Tibial artery (tissue), 4 donors: Measurements from ENCODE around the gene CCDC191.

Experiments
- DNase-seq, 2 donors: peaks; one replicate each; pipeline ENCODE4 v3.0.0-alpha.2; 2019
- H3K27ac ChIP-seq, 2 donors: fragments of 200-600 bp; sonication (generic) in 1 of 2; 1 replicate in 1 of 2; 2 replicates in 1 of 2; pipeline ENCODE4 v1.5.1; 2018 to 2019; ENCODE audit warnings: mild to moderate bottlenecking in 1 of 2
- H3K27me3 ChIP-seq, 2 donors: fragments of 200-600 bp; sonication (generic) in 1 of 2; one replicate each; pipeline versions ENCODE4 v1.5.1 to v1.6.0; 2016 to 2019
- H3K36me3 ChIP-seq, 3 donors: fragments of 200-600 bp; sonication (generic) in 2 of 3; one replicate each; pipeline ENCODE4 v1.5.1; 2016 to 2019; ENCODE audit warnings: mild to moderate bottlenecking in 2 of 3
- H3K4me1 ChIP-seq, 4 donors: fragments of 200-600 bp; sonication (generic) in 2 of 4; 1 replicate in 3 of 4; 2 replicates in 1 of 4; pipeline ENCODE4 v1.5.1; 2016 to 2019
- H3K4me3 ChIP-seq, 2 donors: fragments of 200-600 bp; sonication (generic) in 1 of 2; 1 replicate in 1 of 2; 2 replicates in 1 of 2; pipeline ENCODE4 v1.5.1; 2018 to 2019; ENCODE audit warnings: mild to moderate bottlenecking in 2 of 2
- H3K9me3 ChIP-seq, 3 donors: fragments of 200-600 bp; sonication (generic) in 1 of 3; one replicate each; pipeline ENCODE4 v1.5.1; 2016 to 2019
- CTCF ChIP-seq, 2 experiments: fragments of 200-600 bp in 1 of 2; fragments of 450-650 bp in 1 of 2; IDR thresholded peaks; one replicate each; pipeline ENCODE4 v1.5.1; 2017 to 2019; ENCODE audit warnings: antibody characterized with exemption in 2 of 2, mild to moderate bottlenecking in 1 of 2, moderate library complexity in 1 of 2
- intact Hi-C: fragments of 100-400 bp; cut with DNase I; formaldehyde crosslinking; loops from one replicate; pipeline ENCODE4 v1.15.0; 2023; ENCODE audit warnings: low total_unique reads

CCDC191 gene

DNA sequence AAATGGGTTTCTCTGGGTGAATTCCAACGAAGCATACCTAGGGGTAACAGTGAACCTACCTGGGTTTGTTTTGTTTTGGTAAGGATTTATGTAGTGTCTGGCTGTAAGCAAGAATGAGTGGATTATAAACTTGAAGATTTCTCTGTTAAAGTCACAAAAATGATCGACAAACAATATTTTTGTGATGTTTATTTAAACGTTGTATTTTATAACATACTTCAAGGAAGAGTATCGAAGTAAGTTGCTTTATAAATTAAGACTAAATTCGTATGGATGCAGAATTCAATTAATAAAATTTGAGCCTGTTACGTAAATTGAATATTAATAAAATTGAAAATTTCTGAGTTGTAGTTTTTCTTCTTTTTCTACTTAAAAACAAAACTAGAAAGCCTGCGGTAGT, 109.5 kb downstream of the CCDC191 start:
- Histone ChIP-seq H3K36me3 (peaks cover 0 to 7% (median 0%) of the 10 kb centered on the region in 3 donors), H3K4me3 (peak overlapping the region; percentile 81 to 86), H3K27me3 (no peaks in the 10 kb centered on the region), H3K27ac (peak overlapping the region in 1 of 2 donors; percentile 65), H3K4me1 (peaks cover 0 to 18% (median 7%) of the 10 kb centered on the region in 4 donors), H3K9me3 (no peaks in the 10 kb centered on the region)
- DNase-seq, result no peak
- intact Hi-C loops, result loop anchor here (5.0 kb wide), 1 partner anchor 110 kb away; the partner anchor contains the start of genes CCDC191 and QTRT2
- TF ChIP-seq CTCF (IDR thresholded peaks at IDR 0.05), result no peak

DNA sequence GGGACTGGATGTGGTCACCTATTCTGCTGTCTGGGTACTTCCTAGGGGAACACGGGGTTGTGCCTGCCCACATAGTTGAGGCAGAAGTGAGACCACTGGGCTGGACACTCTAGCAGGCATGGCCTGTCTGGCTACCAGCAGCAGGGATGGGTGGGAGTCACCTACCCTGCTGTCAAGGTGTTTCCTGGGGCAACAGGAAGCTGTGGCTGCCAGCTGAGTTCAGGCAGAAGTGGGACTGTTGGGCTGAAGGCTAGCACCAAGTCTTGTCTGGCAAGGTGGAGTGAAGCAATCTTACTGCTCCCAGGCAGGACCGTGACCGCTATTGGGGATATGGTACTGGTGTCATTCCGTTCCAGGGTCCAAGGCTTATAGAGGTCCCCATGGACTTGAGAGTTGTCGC, 128.8 kb downstream of the CCDC191 start:
- Histone ChIP-seq H3K27ac (no peak overlapping the region), H3K4me3 (no peak overlapping the region), H3K9me3 (peaks cover 0 to 8% (median 0%) of the 10 kb centered on the region in 3 donors), H3K4me1 (no peaks in the 10 kb centered on the region), H3K27me3 (no peaks in the 10 kb centered on the region), H3K36me3 (no peaks in the 10 kb centered on the region)
- no peak for TF ChIP-seq CTCF (IDR thresholded peaks at IDR 0.05)
- DNase-seq, result no peak
- intact Hi-C loops, result no loop called here

DNA sequence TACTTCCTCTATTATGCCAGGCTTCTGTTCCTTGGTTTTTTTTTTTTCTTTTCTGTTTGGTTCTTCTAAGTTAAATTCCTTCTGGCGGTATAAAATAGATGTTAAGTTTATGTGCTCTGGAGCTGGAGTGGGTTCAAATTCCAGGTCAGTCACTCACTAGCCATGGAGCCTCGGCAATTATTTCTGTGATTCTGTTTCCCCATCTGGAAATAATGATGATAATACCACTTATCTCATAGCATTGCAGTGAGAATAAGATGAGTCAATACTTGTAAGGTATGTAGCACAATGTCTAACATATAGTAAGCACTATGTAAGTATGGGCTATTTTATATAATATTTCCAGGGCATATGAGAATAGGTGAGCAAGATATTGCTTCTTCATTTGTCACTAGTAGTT, 141.7 kb downstream of the CCDC191 start:
- Histone ChIP-seq H3K9me3 (no peaks in the 10 kb centered on the region), H3K36me3 (no peaks in the 10 kb centered on the region), H3K4me3 (no peak overlapping the region), H3K27me3 (no peaks in the 10 kb centered on the region), H3K27ac (no peak overlapping the region), H3K4me1 (no peaks in the 10 kb centered on the region)
- DNase-seq, result no peak
- no peak for TF ChIP-seq CTCF (IDR thresholded peaks at IDR 0.05)
- intact Hi-C loops, result no loop called here
